Ovary (tissue), 9 donors: ENCODE measurements around the gene USP16. TPM values are rescaled to one million over a fixed set of nuclear protein-coding genes. Genes with fewer than 3 reads are reported as not detected.

Experiments used
- DNase-seq, 5 donors: peaks; one replicate each; pipeline ENCODE4 v3.0.0-alpha.2; 2019 to 2020
- H3K27ac ChIP-seq, 2 donors: fragments of 200-600 bp; one replicate each; pipeline versions ENCODE4 v1.5.1 to v1.8.0; 2019 to 2022
- H3K27me3 ChIP-seq: fragments of 200-600 bp; one replicate; pipeline ENCODE4 v1.8.0; 2022
- H3K36me3 ChIP-seq: fragments of 200-600 bp; sonication (generic); one replicate; pipeline ENCODE4 v1.5.1; 2019
- H3K4me1 ChIP-seq: one replicate; pipeline ENCODE4 v1.8.1; 2013; ENCODE audit warnings: mild to moderate bottlenecking, moderate library complexity; ENCODE audit not compliant: insufficient read depth
- H3K4me3 ChIP-seq: fragments of 200-600 bp; sonication (generic); one replicate; pipeline ENCODE4 v1.5.1; 2017
- H3K9me3 ChIP-seq, 2 donors: fragments of 200-600 bp in 1 of 2; sonication (generic) in 1 of 2; one replicate each; pipeline versions ENCODE4 v1.5.1 to v1.8.1; 2013 to 2019; ENCODE audit warnings: mild to moderate bottlenecking in 1 of 2, moderate library complexity in 1 of 2
- EP300 ChIP-seq: sonication (generic); formaldehyde crosslinking; IDR thresholded peaks from one replicate; pipeline ENCODE4 v1.6.1; 2017; ENCODE audit warnings: antibody characterized with exemption
- POLR2A ChIP-seq: fragments of 450-650 bp; IDR thresholded peaks from one replicate; pipeline ENCODE4 v1.6.1; 2017; ENCODE audit warnings: antibody characterized with exemption, mild to moderate bottlenecking, moderate library complexity
- WGBS, 3 donors: extraction: QIAGEN DNeasy Blood & Tissue Kit in 1 of 3; methylation state at CpG; one replicate each; pipeline versions ENCODE4 v1.1.5 to v1.1.7; 2013 to 2017; 5-methylcytosine and 5-hydroxymethylcytosine counted together
- intact Hi-C, 4 donors: fragments of 100-400 bp; cut with DNase I; formaldehyde crosslinking; loops; one replicate each; pipeline versions ENCODE4 v1.11.0 to v1.15.1; 2022 to 2023
- polyA plus RNA-seq, 2 donors: library from polyadenylated mRNA; stranded (reverse); fragments of 200-250 nt in 1 of 2; fragments of 350-450 nt in 1 of 2; fragmentation: Illumina TruSeq in 1 of 2; extraction: RNeasy Lipid Tissue Mini Kit (QIAGEN cat#74804) in 1 of 2; gene quantifications; one replicate each; pipeline ENCODE4 v1.2.3, GENCODE V29; 2013 to 2014
- total RNA-seq, 7 donors: library from RNA; depleted of rRNA in 2 of 7; stranded (reverse); fragments of >200 nt in 2 of 7; fragmentation: NEBNext Ultra II Directional in 3 of 7; extraction: Animal tissue kit (Norgen Biotek cat#: 25700) in 3 of 7; gene quantifications; one replicate each; pipeline versions ENCODE4 v1.1.0 to v1.2.4, GENCODE V29; 2016 to 2023
- TF ChIP-seq, protein P1 (sequence below), 3 donors: fragments of 450-650 bp in 2 of 3; fragments of 200-600 bp in 1 of 3; IDR thresholded peaks; one replicate each; pipeline versions ENCODE4 v1.5.1 to v1.8.0; 2016 to 2022; ENCODE audit warnings: antibody characterized with exemption in 3 of 3, mild to moderate bottlenecking in 1 of 3
- donor health status: DM: no; HTN: no; CAD: no; lungs with moderate emphysema.
- donor health status: DM: no; HTN: no; CAD: no.
- donor health status: Bipolar disorder and iron deficiency.
- donor health status: DM: yes; HTN: yes; CAD: no.
- donor health status: DM: no; HTN: no; CAD: no.
- donor health status: DM: yes; HTN: yes; CAD: no.

USP16 gene
- total and polyA plus RNA-seq, 9 donors: 25.5 to 46.6 (median 31.9) TPM

DNA sequence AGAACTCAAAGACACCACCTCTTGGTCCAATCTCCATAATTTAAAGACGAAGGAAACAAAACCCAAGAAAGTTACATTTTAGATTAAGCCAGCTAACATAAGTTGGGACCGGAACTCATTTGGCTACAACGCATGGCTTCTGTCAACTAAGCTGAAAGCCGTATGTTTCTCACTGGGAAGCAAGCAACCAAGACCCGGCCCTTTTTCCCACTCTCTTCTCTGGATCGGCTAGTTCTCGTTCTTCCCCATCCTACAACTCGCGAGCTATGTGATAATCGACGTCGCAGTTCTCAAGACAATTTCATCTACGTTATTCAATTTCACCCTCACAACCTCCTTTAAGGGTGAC lies 48.4 kb downstream of the USP16 start:
- H3K4me3 ChIP-seq: peak overlapping the region; percentile 92
- no peaks in the 10 kb centered on the region for H3K9me3 ChIP-seq
- no peaks in the 10 kb centered on the region for H3K36me3 ChIP-seq
- DNase-seq: no peak
- intact Hi-C loops: no loop called here
- peak overlapping the region in 1 of 2 donors; percentile 42 for H3K27ac ChIP-seq
- H3K4me1 ChIP-seq: peaks cover 2% of the 10 kb centered on the region
- TF ChIP-seq EP300: no peak
- TF ChIP-seq, protein P1, sequence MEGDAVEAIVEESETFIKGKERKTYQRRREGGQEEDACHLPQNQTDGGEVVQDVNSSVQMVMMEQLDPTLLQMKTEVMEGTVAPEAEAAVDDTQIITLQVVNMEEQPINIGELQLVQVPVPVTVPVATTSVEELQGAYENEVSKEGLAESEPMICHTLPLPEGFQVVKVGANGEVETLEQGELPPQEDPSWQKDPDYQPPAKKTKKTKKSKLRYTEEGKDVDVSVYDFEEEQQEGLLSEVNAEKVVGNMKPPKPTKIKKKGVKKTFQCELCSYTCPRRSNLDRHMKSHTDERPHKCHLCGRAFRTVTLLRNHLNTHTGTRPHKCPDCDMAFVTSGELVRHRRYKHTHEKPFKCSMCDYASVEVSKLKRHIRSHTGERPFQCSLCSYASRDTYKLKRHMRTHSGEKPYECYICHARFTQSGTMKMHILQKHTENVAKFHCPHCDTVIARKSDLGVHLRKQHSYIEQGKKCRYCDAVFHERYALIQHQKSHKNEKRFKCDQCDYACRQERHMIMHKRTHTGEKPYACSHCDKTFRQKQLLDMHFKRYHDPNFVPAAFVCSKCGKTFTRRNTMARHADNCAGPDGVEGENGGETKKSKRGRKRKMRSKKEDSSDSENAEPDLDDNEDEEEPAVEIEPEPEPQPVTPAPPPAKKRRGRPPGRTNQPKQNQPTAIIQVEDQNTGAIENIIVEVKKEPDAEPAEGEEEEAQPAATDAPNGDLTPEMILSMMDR (IDR thresholded peaks at IDR 0.05): no peak
- no peak for TF ChIP-seq POLR2A
- WGBS, 3 donors: 0% methylated on average over 13 of the region's 13 CpGs
- no peaks in the 10 kb centered on the region for H3K27me3 ChIP-seq

DNA sequence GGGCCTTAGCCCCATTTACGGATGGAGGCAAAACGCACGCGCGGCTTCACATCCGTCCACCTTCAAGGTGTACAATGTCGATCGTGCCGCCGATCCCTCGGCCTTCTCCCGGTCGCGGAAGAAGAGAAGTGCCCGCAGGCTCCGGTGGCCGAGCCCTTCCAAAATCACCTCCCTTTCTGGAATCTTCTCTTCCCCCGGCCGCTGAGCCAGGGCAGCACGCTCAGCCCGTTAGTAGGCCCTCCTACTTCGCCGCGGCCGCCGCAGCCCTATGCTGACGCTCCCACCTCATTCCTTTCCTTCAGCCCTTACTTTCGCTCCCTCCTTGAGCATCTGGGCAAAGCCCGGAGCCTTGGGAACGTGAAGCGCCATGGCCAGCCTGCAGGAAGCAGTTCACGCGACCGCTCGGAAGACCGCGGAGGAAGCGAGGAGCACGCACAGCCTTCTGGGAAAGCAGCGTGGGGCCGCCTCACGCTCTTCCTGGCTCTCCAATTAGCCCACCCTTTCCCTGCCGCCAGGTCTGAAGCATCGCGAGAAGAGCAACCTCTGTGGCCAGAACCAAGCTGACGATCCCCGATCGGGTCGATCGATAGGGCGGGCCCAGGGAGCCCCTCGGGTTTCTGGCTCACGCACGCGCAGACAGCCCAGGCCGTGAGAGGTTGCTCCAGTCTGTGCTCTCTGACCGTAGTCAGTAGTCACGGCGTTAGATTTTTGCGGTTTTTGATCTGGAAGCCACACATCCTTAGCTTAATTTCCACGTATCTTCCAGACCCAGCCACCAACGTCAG lies 48.9 kb downstream of the USP16 start, which contains the start of gene CCT8:
TSS of gene CCT8 (minus strand) at position 427 of the 785 bp plus-strand sequence. CDS start at position 369, 58 bp downstream.
- 0% methylated on average over 62 of the region's 62 CpGs for WGBS, 3 donors
- intact Hi-C loops: no loop called here
- TF ChIP-seq POLR2A: peak; percentile 67
- TF ChIP-seq, protein P1 (IDR thresholded peaks at IDR 0.05): no peak
- Histone ChIP-seq H3K9me3 (no peaks in the 10 kb centered on the region), H3K4me3 (peak within 1 kb of the TSS; percentile 92), H3K4me1 (peaks cover 4% of the 10 kb centered on the region), H3K27me3 (no peaks in the 10 kb centered on the region), H3K36me3 (no peaks in the 10 kb centered on the region), H3K27ac (peak within 1 kb of the TSS; percentile 42 to 66)
- peak; percentile 98 to 99 (median 99) for DNase-seq

DNA sequence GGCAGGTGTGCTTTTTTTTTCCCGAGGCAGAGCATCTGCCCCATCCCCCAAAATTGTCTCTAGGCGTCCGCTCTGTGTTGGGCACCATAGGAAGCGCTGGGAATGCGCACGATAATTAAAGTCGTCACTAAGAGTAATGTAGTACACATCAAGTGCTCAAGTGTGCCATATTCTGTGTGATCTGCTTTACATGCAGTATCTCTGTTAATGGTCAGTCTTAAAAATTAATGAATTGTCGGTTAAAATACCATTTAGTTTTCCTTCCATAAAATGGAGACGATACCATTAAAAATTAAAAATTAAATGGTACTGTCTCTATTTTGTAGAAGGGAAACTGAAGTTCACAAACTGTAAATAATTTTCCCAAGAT lies 49.5 kb downstream of the USP16 start:
- DNase-seq: no peak
- 4 to 10% (median 7%) methylated on average over 9 of the region's 9 CpGs for WGBS, 3 donors
- H3K9me3 ChIP-seq: no peaks in the 10 kb centered on the region
- H3K36me3 ChIP-seq: no peaks in the 10 kb centered on the region
- TF ChIP-seq EP300 (no peak), POLR2A (no peak)
- TF ChIP-seq, protein P1 (IDR thresholded peaks at IDR 0.05): no peak
- no peaks in the 10 kb centered on the region for H3K27me3 ChIP-seq
- H3K4me1 ChIP-seq: peaks cover 4% of the 10 kb centered on the region
- intact Hi-C loops: no loop called here
- peak overlapping the region; percentile 92 for H3K4me3 ChIP-seq
- peak overlapping the region in 1 of 2 donors; percentile 65 for H3K27ac ChIP-seq

DNA sequence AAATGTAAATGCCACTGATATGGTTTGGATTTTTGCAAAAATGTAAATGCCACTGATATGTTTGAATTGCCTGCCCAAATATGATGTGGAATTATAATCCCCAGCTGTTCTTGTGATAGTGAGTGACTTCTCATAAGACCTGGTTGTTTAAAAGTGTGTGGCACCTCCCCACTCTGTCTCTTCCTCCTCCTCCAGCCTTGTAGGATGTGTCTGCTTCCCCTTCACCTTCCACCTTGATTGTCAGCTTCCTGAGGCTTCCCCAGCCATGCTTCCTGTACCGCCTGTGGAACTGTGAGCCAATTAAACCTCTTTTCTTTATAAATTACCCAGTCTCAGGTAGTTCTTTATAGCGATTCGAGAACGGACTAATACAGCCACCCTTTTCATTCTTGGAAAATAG lies 50.3 kb downstream of the USP16 start:
- no peaks in the 10 kb centered on the region for H3K36me3 ChIP-seq
- WGBS, 3 donors: 93 to 95% (median 93%) methylated on average over 4 of the region's 4 CpGs
- no peaks in the 10 kb centered on the region for H3K27me3 ChIP-seq
- TF ChIP-seq, protein P1 (IDR thresholded peaks at IDR 0.05): no peak
- TF ChIP-seq EP300 (no peak), POLR2A (no peak)
- H3K4me3 ChIP-seq: no peak overlapping the region
- H3K9me3 ChIP-seq: no peaks in the 10 kb centered on the region
- H3K27ac ChIP-seq: no peak overlapping the region
- no peak for DNase-seq
- intact Hi-C loops: no loop called here
- H3K4me1 ChIP-seq: peaks cover 5% of the 10 kb centered on the region
